HCEC 1CT (cell line): ENCODE data around the gene CBL.

Source experiments
- DNase-seq: peaks from one replicate; pipeline ENCODE4 v3.0.0-alpha.2; 2017

The CBL gene

DNA sequence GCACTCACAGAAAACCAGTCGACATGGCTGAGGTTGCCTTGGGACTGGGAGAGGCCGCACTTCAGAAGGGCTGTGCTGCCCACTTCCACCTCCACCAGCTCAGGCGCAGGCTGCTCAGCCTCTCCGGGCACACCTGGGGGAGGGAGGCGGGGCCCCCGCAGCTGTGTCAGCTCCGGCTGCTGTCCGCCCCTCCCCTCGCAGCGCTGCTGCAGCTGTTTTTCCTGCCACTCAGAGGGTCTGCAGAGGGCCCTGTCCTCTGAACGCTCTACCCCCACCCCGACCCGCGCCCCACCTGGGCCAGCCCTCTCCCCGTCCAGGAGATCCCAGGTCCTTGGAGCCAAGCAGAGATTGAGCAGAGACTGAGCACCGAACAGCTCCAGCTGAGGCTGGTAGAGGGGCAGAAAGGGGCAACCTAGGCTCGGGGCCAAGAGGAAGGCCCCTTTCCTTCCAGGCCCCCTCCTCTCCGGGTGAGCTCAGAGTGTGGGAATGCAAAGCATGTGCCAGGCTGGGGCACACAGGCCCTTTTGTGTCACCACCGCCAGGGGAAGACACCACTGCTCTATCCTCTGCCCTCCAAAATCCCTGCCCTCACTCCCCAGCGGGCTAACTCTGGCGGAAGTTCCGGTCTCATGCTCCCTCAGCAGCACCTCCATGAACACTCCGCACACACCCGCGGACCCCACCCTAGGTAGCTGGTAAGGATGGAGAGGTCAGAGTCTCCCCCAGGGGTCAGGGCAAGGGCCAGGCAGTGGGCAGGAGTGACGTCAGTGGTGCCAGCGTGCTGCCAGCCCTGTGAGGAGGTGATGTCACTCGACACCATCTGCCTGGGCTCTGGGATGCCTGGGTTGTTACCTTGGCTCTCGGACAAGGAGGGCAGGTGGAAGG, 109.2 kb downstream of the CBL start:
- no peak for DNase-seq

GRCh38 chr11:119316016-119316728, 110.0 kb downstream of the CBL start:
- DNase-seq: no peak

- no peak for DNase-seq
These were observed 110.8 kb downstream of the CBL start, which contains the start of gene MCAM for GRCh38 chr11:119316729-119317591. Gene MCAM, minus strand, starts transcription at chr11:119317130. Its CDS starts 29 bp downstream, at chr11:119317101.

DNA sequence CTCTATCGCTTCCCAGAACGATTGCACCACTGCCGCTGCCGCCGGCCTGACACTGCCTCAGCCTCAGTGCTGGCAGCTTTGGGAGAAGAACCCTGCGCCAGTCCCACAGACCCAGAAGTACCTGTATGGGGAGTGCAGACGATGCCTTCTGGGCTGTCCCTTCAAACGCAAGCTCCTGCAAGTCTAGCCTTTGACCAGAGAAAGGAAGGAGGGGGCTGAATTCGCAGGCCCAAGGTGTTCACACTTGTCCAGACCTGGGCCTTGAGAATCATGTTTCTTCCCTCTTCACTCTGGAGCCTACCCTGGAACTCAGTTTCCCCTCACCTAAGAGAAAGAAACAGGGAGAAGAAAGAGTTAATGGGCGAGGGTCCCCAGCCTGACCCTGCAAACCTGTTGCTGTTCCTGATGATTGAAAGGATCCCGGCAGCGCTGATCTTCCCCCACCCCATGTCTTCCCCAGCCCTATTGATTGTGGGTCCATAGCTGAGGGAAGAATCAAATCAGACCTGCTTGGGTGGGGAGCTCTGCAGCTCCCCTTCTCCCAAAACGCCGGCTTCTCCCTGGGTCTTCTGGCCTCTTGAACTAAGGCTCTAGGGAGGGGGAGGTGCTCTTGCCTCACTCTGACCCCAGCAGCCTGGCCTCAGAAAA, 111.6 kb downstream of the CBL start:
- DNase-seq: no peak

DNA sequence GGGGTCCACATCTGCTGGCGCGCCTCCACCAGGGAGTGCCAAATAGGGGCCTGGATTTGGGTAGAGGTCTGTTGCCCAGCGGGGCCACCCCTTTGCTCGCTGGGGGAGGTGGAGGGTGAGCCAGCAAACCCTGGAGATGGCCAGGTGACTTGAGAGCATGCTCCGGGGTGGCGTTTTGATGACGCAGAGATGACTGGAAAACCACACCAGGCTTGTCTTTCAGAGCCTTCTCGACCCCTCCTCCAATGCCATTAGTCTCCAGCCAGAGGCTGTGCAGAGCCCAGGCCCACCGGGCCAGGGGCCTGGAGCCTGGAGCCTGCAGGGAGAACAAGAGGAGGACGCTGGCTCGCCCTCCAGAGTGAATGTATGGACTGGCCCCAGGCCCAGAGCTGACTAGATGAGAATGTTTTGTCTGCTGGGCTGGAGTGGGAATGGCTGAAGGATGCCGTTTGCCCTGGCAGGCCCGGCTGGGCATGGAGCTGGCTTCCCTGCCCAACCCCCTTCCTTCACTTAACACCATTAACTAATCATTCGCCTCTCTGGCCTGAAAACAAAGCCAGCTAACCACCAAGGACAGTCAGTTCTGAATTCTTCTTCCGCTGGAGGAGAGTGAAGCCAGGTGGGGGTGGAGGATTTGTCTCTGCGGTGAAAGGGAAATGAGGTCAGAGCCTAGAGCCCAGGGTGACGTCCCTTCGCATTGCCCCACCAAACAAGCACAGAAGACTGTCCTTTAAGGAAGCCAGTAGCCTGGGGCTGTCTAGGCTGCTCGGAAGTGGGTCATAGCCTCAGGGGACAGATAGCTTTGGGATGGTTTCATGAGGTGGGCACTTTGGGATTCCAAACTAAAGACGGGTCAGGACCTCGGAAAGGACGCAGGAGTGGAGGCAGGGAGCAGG, 112.3 kb downstream of the CBL start:
- DNase-seq: no peak

- no peak for DNase-seq
These were observed 113.1 kb downstream of the CBL start for GRCh38 chr11:119319136-119319699.

DNA sequence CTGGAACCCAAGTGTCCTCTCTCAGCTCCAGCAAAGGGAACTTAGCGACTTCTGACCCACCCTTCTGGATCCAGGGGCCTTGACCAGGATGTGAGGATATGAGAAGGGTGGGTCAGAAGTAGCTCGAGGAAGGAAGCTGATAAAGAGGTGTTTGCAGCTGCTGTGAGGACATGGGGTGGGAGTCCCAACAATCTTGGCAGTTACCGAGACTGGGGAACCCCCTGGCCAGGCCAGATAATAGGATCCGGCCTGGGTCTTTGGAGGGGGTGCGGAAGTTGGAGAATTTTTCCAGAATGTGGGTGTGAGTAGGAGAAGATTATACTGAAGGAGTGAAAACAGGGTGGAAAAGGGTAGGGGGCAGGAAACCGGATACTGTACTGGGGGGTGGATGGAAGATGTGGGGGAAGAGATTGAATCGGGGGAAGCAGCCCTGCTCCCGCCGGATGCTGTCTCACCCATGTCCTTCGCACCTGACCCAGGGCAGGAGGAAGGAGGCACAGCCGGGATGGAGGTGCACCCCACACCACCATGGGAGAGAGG, 113.6 kb downstream of the CBL start:
- no peak for DNase-seq

- DNase-seq: no peak
These were observed 114.2 kb downstream of the CBL start for GRCh38 chr11:119320240-119320775.

DNA sequence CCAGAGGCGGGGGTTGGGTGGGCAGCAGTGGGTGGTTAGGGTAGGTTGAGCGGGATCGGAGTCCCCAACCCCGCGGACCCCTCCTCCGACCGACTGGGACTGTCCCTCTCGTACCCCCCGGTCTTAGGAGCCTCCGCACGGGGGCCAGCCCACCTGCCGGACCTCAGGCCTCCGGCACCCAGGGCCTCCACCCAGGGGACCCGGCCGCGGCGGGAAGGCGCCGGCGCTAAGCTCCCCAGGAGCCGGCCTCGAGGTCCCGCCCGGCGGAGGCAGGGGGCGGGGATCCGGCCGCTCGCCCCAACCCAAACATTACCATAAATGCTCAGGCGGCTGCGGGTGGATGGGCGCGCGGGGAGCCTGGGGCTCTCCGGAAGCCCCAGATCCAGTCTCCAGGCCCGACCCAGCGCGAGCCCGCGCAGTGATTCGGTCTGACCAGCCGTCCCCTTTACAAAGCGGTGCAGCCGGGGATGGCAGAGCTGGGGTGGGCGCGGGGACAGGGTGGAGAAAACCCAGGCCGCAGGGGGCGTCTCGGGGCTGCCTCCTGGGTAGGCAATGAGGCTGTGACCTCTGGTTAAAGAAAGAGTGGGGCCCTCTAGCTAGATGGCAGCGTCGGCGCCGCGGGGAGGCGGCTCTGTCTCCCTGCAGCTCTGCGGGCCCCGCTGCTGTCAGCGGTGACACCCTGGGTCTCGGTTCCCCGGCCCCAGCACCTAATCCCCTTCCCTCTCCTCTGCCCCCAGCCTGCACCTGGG, 114.8 kb downstream of the CBL start:
- DNase-seq: peak; percentile 70

GRCh38 chr11:119322360-119322739, 116.2 kb downstream of the CBL start:
- no peak for DNase-seq

- DNase-seq: no peak
These were observed 116.9 kb downstream of the CBL start for GRCh38 chr11:119322921-119323531.

GRCh38 chr11:119323532-119324033, 117.4 kb downstream of the CBL start:
- peak; percentile 42 for DNase-seq

DNA sequence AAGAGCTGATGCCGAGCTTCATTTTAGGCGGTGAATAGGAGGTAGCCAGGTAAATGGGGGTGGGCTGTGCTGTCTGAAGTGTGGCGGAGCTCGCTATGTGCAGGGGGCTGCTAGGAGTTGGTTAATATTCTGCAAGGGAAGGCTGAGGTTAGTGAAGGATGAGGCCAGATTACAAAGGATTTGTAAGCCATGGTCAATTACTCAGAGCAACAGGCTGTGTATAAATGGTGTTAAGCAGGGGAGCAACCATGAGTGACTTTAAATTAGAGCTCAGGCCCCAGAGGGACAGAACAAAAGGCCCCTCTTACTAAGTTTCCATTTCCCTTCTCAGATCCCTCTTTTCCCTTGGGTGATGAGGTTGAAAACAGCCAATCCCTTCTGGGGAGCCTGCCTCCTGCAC, 118.0 kb downstream of the CBL start:
- no peak for DNase-seq

GRCh38 chr11:119329320-119329719, 123.2 kb downstream of the CBL start:
- DNase-seq: no peak

DNA sequence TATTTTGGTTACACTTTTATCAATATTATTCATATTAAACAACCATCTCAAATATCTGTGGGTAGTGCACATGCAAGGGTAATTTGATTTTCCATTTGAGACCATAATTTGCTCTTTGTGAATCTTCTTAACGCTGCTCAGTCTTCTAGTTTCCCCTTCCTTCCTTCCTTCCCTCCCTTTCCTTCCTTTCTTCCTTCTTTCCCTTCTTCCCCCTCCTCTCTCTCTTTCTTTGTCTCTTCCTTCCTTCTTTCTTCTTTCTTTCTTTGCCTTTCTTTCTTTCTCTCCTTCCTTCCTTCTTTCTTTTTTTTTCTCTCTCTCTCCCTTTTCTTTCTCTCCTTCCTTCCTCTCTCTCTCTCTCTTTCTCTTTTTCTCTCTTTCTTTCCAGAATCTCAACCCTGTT, 124.1 kb downstream of the CBL start:
- DNase-seq: no peak

GRCh38 chr11:119332111-119332765, 126.1 kb downstream of the CBL start:
- DNase-seq: no peak

DNA sequence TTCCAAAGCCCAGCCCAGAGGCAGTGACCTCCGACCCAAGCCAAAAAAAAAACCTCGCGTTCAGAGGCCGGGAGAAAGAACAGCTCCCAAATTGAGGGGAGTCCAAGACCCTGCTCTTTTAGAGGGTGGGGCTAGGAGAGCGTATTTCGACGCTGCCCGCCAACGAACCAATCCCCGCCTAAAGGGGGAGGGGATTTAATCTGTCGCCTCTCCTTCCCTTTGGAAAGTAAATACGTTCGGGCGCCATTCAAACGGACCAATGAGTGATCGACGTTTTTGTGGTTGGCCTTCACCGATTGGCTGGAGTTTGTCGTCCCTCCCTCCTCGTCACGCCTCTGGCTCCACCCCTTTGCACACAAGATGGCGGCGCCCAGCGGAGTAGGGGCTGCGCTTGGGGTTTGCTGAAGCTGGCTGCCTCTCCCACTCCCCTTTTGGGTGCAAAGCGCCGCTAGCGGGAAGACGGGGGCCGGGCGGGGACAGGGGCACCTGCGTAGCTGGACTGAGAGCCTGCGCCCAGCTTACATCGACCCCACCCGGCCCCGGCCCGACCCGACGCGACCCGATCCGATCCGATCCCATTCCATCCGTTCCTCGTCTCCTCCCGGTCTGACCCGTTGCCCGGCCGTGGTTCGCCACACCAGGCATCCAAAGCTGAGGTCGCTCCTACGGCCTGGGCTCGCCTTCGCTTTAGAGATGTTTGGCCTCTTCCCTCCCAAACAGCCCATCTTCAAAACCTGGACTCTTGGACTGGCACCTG, 128.2 kb downstream of the CBL start, which contains the start of gene RNF26:
Gene RNF26, plus strand, starts transcription at position 354 of the 757 bp plus-strand sequence. CDS start 596 bp downstream, outside the sequence.
- peak; percentile 99 for DNase-seq
